NCI-H1436 (cell line): ENCODE results near the gene PTCD2.

Experiments
- DNase-seq: peaks from one replicate; lab custom pipeline; 2025; lab: John Stamatoyannopoulos, UW

PTCD2 gene

DNA sequence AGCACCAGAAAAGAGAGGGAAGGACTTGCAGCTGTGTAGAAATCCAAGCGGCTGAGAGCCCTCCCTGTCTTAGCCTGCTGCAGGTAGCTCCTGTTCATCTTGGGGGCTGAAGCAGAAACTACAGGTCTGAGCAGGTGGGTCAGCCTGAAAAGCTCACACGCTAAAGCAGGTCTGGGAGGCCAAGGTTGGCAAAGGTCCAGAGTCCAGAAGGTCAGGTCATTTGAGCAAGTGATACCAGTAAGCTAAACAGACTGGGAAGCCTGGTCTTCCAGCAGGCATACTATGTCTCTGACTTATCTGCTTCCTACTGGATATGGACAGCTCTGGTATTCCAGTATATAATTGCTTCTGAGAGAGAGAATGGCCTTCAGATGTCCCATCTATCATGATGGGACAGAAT is 26.2 kb downstream of the PTCD2 start:
- DNase-seq = no peak

GRCh38 chr5:72347801-72348308 is 27.7 kb downstream of the PTCD2 start:
- no peak for DNase-seq

GRCh38 chr5:72351376-72351775 is 31.2 kb downstream of the PTCD2 start:
- DNase-seq = no peak

GRCh38 chr5:72352616-72353015 is 32.4 kb downstream of the PTCD2 start:
- no peak for DNase-seq

DNA sequence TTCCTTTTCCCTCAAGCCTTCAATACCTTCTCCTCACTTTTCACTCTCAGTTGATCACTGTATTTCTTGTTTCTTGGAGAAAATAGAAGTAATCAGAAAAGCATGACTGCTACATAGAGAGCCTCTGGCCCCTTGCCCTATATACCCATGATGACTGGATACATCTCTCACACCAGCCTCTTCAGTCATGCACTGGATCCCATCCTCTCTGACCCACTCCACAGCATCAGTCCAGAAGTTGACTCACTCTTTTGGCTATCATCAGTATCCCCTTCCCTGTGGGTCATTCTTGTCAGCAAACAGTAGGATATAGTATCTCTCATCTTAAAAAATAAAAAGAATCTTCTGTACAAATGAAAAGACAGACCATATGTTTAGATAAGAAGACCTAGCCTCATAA is 32.9 kb downstream of the PTCD2 start:
- DNase-seq = no peak

GRCh38 chr5:72355706-72356299 is 35.6 kb downstream of the PTCD2 start:
- DNase-seq = peak; percentile 12

DNA sequence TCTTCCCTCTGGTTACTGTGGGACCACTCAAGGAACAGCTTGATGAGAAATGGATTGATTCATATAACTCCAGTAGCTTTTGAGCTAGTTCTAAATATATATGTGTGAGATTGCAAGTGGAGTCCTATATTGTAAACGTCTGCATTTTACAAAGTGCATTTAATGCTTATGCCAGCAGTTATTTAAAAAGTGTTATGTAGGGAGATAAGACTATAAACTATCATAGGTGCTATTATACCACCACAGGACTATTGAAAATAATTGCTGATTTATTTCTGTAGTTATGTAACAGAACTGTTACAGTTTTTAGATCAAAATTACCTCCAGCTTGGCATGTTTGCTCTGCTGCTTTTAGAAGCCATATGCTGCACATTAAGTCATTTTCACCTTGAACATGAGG is 36.2 kb downstream of the PTCD2 start:
- no peak for DNase-seq

DNA sequence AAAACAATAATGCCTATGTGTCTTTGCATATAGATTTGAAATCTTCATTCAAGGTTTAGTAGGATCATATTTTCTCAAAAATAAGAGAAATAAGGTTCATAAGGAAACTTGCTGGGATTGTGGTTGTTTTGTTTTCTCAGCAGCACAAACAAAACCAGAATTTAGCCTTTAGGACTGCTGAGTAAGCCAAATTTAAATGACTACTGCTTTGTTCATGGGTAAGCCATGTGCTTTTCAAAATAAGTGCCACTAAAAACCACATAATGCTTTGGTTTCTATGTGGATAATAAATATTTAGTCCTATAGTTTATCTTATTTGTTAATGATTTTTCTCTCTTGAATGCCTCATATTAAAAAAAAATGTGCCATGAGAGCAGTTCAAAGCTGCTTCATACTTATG is 38.8 kb downstream of the PTCD2 start:
- no peak for DNase-seq

GRCh38 chr5:72359886-72360285 is 39.7 kb downstream of the PTCD2 start:
- DNase-seq = no peak

- no peak for DNase-seq
Measured at GRCh38 chr5:72363166-72363802, 43.1 kb downstream of the PTCD2 start.

DNA sequence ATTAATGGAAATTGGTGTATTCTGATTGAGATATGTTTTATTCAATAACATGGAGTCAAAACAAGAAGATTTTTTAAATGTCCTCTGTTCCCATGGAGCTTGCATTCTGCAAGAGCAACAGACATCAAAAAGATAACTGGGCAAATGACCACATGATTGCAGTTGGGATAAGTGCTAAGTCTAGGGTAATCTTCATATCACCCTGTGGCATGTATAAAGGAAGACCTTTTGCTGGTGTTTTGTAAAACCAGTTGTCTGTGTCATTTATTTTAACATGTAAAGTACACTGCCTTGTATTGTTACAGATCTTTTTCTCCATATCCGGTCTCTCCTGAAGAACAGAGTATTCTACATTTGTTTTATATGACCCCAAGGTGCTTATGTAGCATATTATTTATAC is 44.0 kb downstream of the PTCD2 start:
- DNase-seq = no peak

DNA sequence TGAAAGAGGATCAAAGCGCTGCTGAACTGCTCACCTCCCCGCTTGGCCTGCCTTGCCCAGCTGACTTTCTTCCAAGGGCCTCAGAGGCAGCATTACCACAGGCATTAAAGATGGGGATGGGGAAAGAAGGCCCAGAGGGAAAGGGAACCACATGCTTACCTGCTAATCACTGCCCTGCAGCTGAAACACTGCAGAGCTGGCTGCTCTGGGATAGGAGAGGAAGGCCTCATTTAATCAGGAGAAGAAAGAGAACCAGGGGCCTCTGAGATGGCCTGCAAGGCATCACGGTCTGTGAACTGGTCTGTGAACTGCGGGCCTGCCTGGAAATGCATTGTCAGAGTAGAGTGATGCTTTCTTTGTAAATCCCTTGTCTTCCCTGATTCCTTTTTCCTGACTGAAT is 44.8 kb downstream of the PTCD2 start:
- DNase-seq = no peak

DNA sequence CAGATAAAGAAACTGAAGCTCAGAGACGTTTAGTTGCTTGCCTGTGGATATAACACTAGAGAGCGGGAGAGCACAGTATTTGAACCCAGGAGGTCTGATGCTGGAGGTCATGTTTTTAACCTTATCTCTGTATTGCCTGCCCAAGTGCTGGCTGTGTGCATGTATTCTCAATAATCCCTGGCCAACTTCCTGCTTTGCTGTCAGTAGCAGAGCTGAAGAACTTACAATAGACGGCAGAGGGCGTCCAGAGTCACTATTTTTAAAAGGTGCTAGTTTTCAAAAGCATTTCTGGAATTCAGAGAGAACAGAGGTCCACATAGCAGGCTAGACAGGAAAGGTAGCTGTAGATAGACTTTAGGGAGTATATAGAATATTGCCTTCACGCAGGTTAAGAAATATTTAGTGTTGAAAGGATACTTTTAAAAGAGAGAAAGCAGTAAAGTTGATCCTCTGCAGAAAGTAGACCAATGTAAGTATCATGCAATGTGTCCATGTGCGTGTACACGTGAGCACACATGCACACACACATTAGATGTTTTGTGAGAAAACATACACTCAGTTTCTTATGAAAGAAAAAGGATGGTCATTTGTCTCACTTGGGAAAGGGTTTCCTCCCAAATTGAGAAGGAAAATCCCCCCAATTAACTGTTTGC is 46.3 kb downstream of the PTCD2 start:
- DNase-seq = peak; percentile 43

DNA sequence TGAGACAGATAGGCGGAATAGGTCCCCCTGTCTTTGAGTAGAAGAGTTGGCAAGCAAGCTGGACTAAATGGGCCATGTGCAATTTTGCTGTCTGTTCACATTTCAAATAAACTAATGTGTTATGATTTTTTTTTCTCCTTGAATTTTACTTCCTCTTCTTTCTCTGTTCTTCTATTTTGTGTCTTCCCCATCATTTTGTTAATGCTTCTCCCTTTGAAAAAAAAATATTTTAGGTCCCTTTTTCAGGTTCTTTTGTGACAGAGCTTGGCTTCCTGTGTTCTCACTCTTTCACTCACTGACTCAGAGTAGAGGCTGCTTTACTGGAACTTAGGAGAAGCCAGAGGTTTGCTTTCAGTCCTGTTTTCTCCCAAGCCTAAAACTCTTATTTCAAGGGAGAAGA is 48.1 kb downstream of the PTCD2 start:
- DNase-seq = no peak

- no peak for DNase-seq
Measured at GRCh38 chr5:72369301-72369700, 49.1 kb downstream of the PTCD2 start.

DNA sequence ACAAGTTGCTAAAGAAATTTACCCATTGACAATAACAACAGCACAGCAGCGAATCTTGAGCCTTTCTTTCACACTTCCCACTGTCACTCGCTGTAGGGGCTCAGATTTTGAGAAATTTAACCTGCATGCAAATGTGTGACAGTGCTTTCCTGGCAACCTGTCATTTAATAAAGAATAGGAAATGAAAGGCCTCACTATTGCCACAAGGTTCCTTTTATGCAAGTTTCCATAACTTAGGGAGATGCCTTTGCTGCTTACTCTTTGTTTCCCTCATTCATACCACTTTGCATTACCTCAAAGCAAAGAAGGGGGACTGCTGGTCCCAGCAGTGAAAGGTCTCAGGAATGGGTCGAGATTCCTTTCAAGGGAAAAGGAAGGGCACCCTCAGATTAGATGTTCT is 49.5 kb downstream of the PTCD2 start:
- DNase-seq = no peak

GRCh38 chr5:72372331-72372730 is 52.2 kb downstream of the PTCD2 start:
- no peak for DNase-seq

DNA sequence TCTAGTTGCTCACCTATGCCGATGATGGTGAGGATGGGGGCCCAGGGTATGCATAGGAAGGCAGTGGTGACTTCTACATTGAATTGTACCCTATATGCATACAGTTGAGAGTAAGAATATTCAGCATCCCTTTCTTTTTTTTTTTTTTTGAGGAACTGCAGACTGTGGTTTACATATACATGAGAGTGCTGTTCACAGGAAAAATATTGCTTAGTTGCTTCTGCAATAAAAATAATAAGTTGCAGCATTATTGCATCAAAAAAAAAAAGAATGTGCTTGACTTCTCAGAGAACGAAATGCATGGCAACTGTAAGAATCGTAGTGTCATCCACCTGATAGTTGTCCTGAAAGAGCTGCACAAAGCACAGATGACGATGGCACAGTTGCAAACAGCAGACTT is 52.8 kb downstream of the PTCD2 start:
- DNase-seq = no peak

GRCh38 chr5:72374844-72375243 is 54.7 kb downstream of the PTCD2 start:
- DNase-seq = no peak

DNA sequence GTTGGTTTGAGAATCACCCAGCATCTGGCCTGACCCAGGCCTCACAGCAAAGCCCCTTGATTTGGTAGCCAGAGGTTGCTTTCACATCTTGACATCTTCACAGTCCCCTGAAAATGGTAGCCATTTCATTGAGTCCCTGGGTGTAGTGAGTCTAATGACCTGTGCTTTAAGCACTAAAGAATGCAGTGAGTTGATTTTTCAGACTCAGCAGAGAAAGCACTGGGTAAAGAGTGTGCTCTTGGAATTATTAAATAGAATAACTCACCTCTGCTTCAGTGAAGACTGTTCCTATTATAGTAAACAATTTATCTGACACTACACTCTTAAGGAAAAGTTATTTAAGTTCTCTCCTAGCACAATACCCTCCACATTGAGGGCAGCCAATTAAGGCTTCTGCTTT is 56.2 kb downstream of the PTCD2 start:
- no peak for DNase-seq

GRCh38 chr5:72377910-72378638 is 57.9 kb downstream of the PTCD2 start:
- DNase-seq = no peak

DNA sequence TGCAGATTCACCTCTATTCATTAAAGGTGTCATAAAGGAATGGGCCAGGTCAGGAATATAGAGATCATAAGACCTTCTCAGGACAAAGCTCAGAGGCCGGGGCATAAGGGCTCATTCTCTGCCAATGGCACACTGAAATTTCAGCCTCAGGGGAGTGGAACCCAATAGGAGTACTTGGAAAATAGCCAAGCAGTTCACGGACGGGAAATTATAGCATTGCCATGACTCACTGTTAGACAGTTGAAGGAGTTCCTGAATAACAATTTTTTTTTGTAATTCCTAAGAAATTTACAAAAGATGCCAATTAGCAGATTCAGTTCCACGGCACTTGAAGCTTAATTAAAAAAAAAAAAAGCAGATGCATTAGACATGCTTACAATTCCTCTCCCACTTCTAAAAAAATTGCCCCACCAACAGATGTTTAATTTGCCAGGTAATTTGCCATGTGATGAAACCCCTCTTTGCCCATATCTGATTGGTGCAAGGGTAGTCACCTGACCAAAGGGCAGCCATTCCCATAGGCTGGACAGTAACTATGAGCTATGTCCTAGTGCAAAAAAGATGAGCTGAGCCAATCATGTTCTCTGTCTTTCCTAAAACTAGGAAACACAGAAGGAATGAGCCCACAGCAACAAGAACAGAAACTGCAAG is 58.6 kb downstream of the PTCD2 start:
- DNase-seq = peak; percentile 89
